Testis (tissue), 3 donors: Measurements from ENCODE around the gene GSTT2. TPM values are rescaled to one million over a fixed set of nuclear protein-coding genes. Genes with fewer than 3 reads are reported as not detected.

ENCODE experiments used
- DNase-seq: peaks from one replicate; pipeline ENCODE4 v3.0.0-alpha.2; 2019
- H3K27ac ChIP-seq, 2 donors: fragments of 200-600 bp; sonication (generic); one replicate each; pipeline ENCODE4 v1.5.1; 2019
- H3K27me3 ChIP-seq: fragments of 200-600 bp; sonication (generic); one replicate; pipeline ENCODE4 v1.5.1; 2019
- H3K36me3 ChIP-seq: fragments of 200-600 bp; sonication (generic); one replicate; pipeline ENCODE4 v1.5.1; 2017; ENCODE audit warnings: low read depth; ENCODE audit errors: missing control alignments
- H3K4me1 ChIP-seq: fragments of 200-600 bp; sonication (generic); one replicate; pipeline ENCODE4 v1.5.1; 2019
- H3K4me3 ChIP-seq, 2 donors: fragments of 200-600 bp; sonication (generic); one replicate each; pipeline ENCODE4 v1.5.1; 2017 to 2019
- H3K9me3 ChIP-seq: fragments of 200-600 bp; sonication (generic); one replicate; pipeline ENCODE4 v1.5.1; 2017
- CTCF ChIP-seq, 3 experiments: fragments of 450-650 bp in 2 of 3; fragments of 200-600 bp in 1 of 3; sonication (generic) in 1 of 3; IDR thresholded peaks; one replicate each; pipeline ENCODE4 v1.5.1; 2016 to 2019; ENCODE audit warnings: antibody characterized with exemption in 3 of 3, mild to moderate bottlenecking in 2 of 3, moderate library complexity in 1 of 3
- POLR2A ChIP-seq: fragments of 450-650 bp; IDR thresholded peaks from one replicate; pipeline ENCODE4 v1.6.1; 2017; ENCODE audit warnings: antibody characterized with exemption, mild to moderate bottlenecking, moderate library complexity
- WGBS, 2 donors: methylation state at CpG; one replicate each; pipeline ENCODE4 v1.1.5; 2018; 5-methylcytosine and 5-hydroxymethylcytosine counted together
- intact Hi-C: fragments of 100-400 bp; cut with DNase I; formaldehyde crosslinking; loops from one replicate; pipeline ENCODE4 v1.15.1; 2023; ENCODE audit warnings: low total_unique reads
- polyA plus RNA-seq: library from polyadenylated mRNA; stranded (reverse); fragments of 350-450 nt; fragmentation: Illumina TruSeq; extraction: RNeasy Lipid Tissue Mini Kit (QIAGEN cat#74804); gene quantifications from one replicate; pipeline ENCODE4 v1.2.3, GENCODE V29; 2014; ENCODE audit warnings: low read depth, low replicate concordance; ENCODE audit not compliant: insufficient read depth
- total RNA-seq, 2 donors: library from RNA; depleted of rRNA; stranded (reverse); fragments of >200 nt; gene quantifications; one replicate each; pipeline ENCODE4 v1.2.3, GENCODE V29; 2016

GSTT2 gene
- total and polyA plus RNA-seq, 3 donors from 2014 or later = 0.68 TPM; not detected in 2

DNA sequence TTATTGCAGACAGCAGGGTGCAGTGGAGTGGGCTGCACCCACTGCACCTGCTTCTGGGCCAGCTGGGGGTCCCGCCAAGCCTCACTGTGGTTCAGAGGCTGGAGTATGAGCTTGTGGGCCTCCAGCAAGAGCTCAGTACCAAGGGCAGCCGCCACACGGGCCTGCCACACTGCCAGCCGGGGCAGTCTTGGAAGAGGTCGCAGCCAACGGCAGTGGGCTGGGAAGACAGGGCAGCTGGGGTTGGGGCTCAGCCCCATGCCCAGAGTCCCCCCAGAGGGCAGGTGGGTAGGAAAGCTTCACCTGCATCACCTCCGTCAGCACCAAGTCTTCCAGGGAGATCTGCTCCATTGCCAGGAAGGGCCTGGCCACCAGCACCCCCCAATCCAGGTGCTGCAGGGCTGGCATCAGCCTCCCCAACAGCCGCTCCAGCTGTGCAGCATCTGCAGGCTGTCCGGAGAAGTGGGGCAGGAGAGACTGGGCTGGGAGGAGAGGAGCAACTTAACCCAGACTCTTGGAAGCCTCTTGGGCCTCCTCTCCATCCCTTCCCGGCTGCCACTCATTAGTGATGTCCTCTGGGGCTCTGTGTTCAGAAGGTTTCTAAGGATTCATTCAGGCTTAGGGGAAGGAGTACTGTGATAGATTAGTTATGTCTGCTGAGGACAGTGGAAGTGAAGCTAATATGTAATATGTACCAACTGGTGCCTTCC, 26.4 kb downstream of the GSTT2 start:
- TF ChIP-seq POLR2A = no peak
- TF ChIP-seq CTCF (IDR thresholded peaks at IDR 0.05) = no peak
- no peaks in the 10 kb centered on the region for H3K36me3 ChIP-seq
- no peaks in the 10 kb centered on the region for H3K27me3 ChIP-seq
- DNase-seq = no peak
- H3K27ac ChIP-seq = no peak overlapping the region
- no peaks in the 10 kb centered on the region for H3K9me3 ChIP-seq
- H3K4me1 ChIP-seq = peaks cover 4% of the 10 kb centered on the region
- WGBS, 2 donors = 75 to 81% methylated on average over 10 of the region's 10 CpGs
- intact Hi-C loops = no loop called here
- H3K4me3 ChIP-seq = no peak overlapping the region

GRCh38 chr22:24006914-24007214, 26.9 kb downstream of the GSTT2 start:
- H3K4me3 ChIP-seq = no peak overlapping the region
- no peak overlapping the region for H3K27ac ChIP-seq
- TF ChIP-seq CTCF (IDR thresholded peaks at IDR 0.05) (no peak), POLR2A (no peak)
- H3K36me3 ChIP-seq = no peaks in the 10 kb centered on the region
- DNase-seq = no peak
- no peaks in the 10 kb centered on the region for H3K9me3 ChIP-seq
- intact Hi-C loops = no loop called here
- 90 to 95% methylated on average over 6 of the region's 6 CpGs for WGBS, 2 donors
- no peaks in the 10 kb centered on the region for H3K27me3 ChIP-seq
- H3K4me1 ChIP-seq = peaks cover 5% of the 10 kb centered on the region

- 84 to 88% methylated on average over 8 of the region's 8 CpGs for WGBS, 2 donors
- Histone ChIP-seq H3K4me1 (peaks cover 11% of the 10 kb centered on the region), H3K9me3 (no peaks in the 10 kb centered on the region), H3K27ac (no peak overlapping the region), H3K27me3 (no peaks in the 10 kb centered on the region), H3K4me3 (no peak overlapping the region), H3K36me3 (no peaks in the 10 kb centered on the region)
- DNase-seq = no peak
- TF ChIP-seq POLR2A (no peak), CTCF (IDR thresholded peaks at IDR 0.05) (no peak)
- intact Hi-C loops = no loop called here
These were observed 27.5 kb downstream of the GSTT2 start for GRCh38 chr22:24007253-24008021.

- Histone ChIP-seq H3K36me3 (no peaks in the 10 kb centered on the region), H3K4me3 (no peak overlapping the region), H3K27ac (no peak overlapping the region), H3K27me3 (no peaks in the 10 kb centered on the region), H3K4me1 (peaks cover 16% of the 10 kb centered on the region), H3K9me3 (no peaks in the 10 kb centered on the region)
- 80 to 94% methylated on average over 1 of the region's 1 CpG for WGBS, 2 donors
- no peak for DNase-seq
- TF ChIP-seq POLR2A = no peak
- intact Hi-C loops = no loop called here
These were observed 28.0 kb downstream of the GSTT2 start for GRCh38 chr22:24008022-24008283.

DNA sequence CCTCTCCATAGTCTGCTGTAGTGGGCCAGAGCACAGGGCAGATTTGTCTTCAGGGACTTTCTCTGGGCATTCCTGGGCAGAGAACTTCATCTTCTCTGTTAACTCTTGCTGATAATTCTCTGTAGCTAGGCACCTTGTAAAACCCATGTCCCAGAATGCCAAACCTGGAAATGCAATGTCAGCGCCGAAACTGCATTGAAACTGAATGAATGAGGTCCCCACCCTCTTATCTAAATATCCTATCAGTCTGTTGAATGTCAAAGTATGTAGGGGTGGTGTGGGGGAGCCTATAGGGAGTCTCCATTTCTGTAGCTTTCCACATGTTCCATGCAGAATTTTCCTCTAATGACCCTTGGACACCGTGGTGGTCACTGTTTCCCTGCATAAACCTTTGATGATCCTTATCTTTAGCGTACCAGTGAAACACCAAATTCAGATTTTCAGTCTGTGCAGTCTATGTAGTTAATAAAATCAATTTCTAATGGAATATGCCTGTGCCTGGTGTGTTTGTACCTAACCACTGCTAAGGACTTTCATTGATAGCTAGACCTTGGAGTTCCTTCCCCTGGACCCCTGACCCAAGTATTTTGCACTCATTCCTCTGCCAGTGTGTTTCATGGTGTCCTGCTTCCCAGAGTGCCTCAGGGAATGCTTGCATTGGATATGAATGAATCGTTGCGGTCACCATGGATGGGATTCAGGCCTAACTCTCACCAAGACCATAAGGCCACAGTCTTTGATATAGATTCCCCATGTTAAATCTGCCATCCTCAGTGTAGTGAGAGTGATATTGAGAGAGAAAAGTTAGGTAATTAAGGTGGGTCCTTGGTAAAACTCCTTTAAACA, 28.7 kb downstream of the GSTT2 start:
- no peaks in the 10 kb centered on the region for H3K36me3 ChIP-seq
- H3K4me3 ChIP-seq = no peak overlapping the region
- H3K27me3 ChIP-seq = no peaks in the 10 kb centered on the region
- H3K4me1 ChIP-seq = peaks cover 17% of the 10 kb centered on the region
- no peaks in the 10 kb centered on the region for H3K9me3 ChIP-seq
- TF ChIP-seq POLR2A (no peak), CTCF (IDR thresholded peaks at IDR 0.05) (no peak)
- intact Hi-C loops = no loop called here
- 83 to 87% methylated on average over 6 of the region's 6 CpGs for WGBS, 2 donors
- no peak for DNase-seq
- no peak overlapping the region for H3K27ac ChIP-seq
